Osteocyte (in vitro differentiated cells): ENCODE results near the gene ZMYND10. TPM values are rescaled to one million over a fixed set of nuclear protein-coding genes. Genes with fewer than 3 reads are reported as not detected.

ENCODE experiments used
- DNase-seq: peaks from one replicate; pipeline ENCODE4 v3.0.0; 2021; ENCODE audit warnings: mixed read lengths; ENCODE audit not compliant: unreplicated experiment; ENCODE audit errors: extremely low spot score
- H3K27ac Mint-ChIP-seq: one replicate; pipeline ENCODE4 v1.8.0; 2021; ENCODE audit warnings: mild to moderate bottlenecking, mixed read lengths; ENCODE audit not compliant: unreplicated experiment
- H3K27me3 Mint-ChIP-seq: one replicate; pipeline ENCODE4 v1.8.0; 2021; ENCODE audit warnings: mixed read lengths; ENCODE audit not compliant: unreplicated experiment
- H3K36me3 Mint-ChIP-seq: one replicate; pipeline ENCODE4 v1.8.0; 2021; ENCODE audit warnings: mixed read lengths; ENCODE audit not compliant: unreplicated experiment
- H3K4me1 Mint-ChIP-seq: one replicate; pipeline ENCODE4 v1.8.0; 2021; ENCODE audit warnings: mixed read lengths; ENCODE audit not compliant: unreplicated experiment
- H3K4me3 Mint-ChIP-seq: one replicate; pipeline ENCODE4 v1.8.0; 2021; ENCODE audit warnings: mild to moderate bottlenecking, moderate library complexity, mixed read lengths; ENCODE audit not compliant: unreplicated experiment
- H3K9me3 Mint-ChIP-seq: one replicate; pipeline ENCODE4 v1.8.0; 2021; ENCODE audit warnings: mixed read lengths; ENCODE audit not compliant: unreplicated experiment
- CTCF ChIP-seq: fragments of 200-600 bp; sonication (generic); IDR thresholded peaks from 2 replicates; pipeline ENCODE4 v1.5.0; 2021; ENCODE audit warnings: antibody characterized with exemption, mild to moderate bottlenecking, moderate library complexity
- total RNA-seq: library from RNA; stranded (reverse); gene quantifications from 2 replicates; pipeline ENCODE4 v1.2.1, GENCODE V29; 2021

Gene ZMYND10
- total RNA-seq, 1 donor from 2014 or later, result 1.6 TPM

DNA sequence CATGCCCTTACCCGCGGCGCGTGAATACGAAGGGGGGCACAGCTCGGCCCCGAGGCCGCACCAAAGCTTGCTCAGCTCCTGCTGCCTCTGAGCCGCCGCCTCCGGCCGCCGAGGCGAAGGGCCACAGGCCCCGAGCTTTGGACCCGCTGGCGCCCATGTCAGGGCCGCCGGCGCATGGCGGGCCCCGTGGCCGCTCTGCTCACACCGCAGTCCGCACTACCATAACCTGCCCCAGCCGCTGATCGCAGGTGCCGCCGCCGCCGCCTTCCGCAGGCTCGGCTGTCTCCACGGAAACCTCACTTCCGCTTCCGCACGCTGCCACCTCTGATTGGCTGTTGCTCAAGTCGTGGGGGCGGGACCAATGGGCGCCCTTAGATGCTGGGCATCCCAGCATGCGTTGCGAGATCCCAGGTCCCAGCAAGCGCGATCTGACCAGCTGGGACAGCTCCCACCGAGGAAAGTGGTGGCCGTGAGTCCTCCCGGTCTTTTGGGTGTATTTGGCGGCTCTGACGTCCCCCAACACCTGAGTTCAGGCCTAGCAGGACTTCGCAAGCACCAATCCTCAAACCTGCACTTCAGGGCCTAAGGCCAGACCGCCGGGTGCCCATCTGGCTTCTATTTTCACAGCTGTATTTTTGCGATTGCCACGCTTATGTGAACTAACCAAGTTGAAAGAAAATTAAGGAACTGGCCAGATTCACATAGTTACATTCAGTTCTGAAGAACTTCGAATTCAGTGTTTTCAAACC is 17.4 kb downstream of the ZMYND10 start, which contains the start of gene TUSC2:
TSS of gene TUSC2 (minus strand) at position 281 of the 749 bp plus-strand sequence. CDS start at position 157, 124 bp downstream.
- H3K36me3 Mint-ChIP-seq, result peaks cover 8% of the 10 kb centered on the region
- TF ChIP-seq CTCF, result no peak
- peak within 1 kb of the TSS; percentile 89 for H3K4me3 Mint-ChIP-seq
- H3K9me3 Mint-ChIP-seq, result no peaks in the 10 kb centered on the region
- H3K27me3 Mint-ChIP-seq, result no peaks in the 10 kb centered on the region
- peak within 1 kb of the TSS; percentile 89 for H3K27ac Mint-ChIP-seq
- DNase-seq, result peak; percentile 97
- peaks cover 19% of the 10 kb centered on the region for H3K4me1 Mint-ChIP-seq

DNA sequence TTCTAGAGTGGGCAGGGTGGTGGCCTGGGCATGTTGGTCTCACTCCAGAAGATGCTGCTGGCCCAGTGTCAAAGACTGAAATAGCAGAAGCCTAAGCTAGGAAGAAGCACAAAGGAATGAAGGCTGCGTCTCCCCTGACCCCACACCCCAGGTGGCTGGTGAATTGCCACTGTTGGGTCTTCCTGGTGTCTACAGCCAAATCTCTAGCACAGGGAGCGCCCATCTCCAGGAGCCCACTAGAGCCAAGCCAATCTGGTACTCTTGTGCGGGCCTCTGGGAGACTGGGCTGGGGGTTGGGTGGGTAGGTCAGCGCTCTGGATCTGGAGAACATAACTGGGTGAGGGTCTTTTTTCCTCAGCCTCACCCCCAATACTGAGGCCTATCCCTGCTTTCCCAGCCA is 18.4 kb downstream of the ZMYND10 start:
- DNase-seq, result no peak
- H3K27me3 Mint-ChIP-seq, result no peaks in the 10 kb centered on the region
- no peak for TF ChIP-seq CTCF
- peak overlapping the region; percentile 41 for H3K27ac Mint-ChIP-seq
- H3K9me3 Mint-ChIP-seq, result no peaks in the 10 kb centered on the region
- H3K36me3 Mint-ChIP-seq, result peaks cover 6% of the 10 kb centered on the region
- H3K4me3 Mint-ChIP-seq, result peak overlapping the region; percentile 89
- H3K4me1 Mint-ChIP-seq, result peaks cover 23% of the 10 kb centered on the region

DNA sequence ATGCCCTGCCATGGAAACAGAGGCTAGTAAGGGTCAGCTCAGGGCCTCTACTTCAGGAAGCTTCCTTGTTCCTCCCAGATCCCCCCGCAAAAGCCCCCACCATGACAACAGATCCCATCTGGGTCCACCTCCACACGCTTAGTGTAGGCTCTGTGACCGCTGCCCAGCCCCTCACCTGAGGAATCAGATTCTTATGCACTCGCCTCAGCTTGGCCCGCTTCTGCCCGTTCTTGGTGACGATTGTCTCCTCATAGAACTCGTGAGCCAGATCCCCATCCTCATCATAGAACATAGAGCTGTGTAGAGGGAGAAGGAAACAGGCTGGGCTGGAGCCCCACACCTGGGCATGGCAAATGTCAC is 19.4 kb downstream of the ZMYND10 start:
- Mint-ChIP-seq H3K4me3 (peak overlapping the region; percentile 29), H3K27ac (no peak overlapping the region), H3K9me3 (no peaks in the 10 kb centered on the region), H3K4me1 (peaks cover 24% of the 10 kb centered on the region), H3K36me3 (peaks cover 2% of the 10 kb centered on the region), H3K27me3 (no peaks in the 10 kb centered on the region)
- TF ChIP-seq CTCF, result no peak
- no peak for DNase-seq

DNA sequence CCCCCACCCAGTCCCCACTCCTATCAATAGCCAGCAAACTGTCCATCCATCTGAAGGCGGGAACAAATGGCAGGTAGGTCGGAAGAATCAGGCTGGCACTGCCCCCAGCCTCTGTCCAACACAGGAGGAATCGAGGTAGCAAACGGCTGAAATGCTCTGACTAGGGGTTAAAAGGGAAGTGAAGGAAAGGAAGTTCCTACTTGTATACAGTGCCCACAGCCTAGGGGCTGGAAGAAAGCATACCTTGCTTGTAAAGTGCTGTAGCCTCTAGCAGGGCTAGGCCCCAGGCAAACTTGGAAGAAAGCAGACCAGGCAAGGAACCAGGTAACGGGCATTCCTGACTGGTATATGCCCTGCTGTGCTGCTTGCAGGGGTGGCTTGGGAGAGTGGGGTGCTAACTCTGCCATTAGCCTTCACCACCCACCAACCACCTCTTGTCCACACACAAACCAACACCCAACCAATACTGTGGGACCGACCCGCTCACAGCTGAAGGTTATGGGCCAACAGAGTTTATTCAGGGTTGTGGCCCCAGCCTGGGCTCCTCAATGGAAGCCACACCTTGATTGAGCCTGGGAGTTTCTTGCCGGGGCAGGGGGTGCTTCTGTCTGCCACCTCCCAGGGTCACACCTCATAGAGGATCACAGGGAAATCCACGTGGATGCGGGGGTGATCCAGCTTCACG is 19.9 kb downstream of the ZMYND10 start:
- Mint-ChIP-seq H3K4me1 (peaks cover 25% of the 10 kb centered on the region), H3K9me3 (no peaks in the 10 kb centered on the region), H3K4me3 (no peak overlapping the region), H3K27me3 (no peaks in the 10 kb centered on the region), H3K27ac (no peak overlapping the region), H3K36me3 (peaks cover 1% of the 10 kb centered on the region)
- TF ChIP-seq CTCF, result no peak
- no peak for DNase-seq

- Mint-ChIP-seq H3K27me3 (no peaks in the 10 kb centered on the region), H3K4me1 (peaks cover 29% of the 10 kb centered on the region), H3K27ac (no peak overlapping the region), H3K9me3 (no peaks in the 10 kb centered on the region), H3K4me3 (peak overlapping the region; percentile 18), H3K36me3 (no peaks in the 10 kb centered on the region)
- no peak for DNase-seq
- no peak for TF ChIP-seq CTCF
Observed at GRCh38 chr3:50325113-50325480, 20.4 kb downstream of the ZMYND10 start.
